GM18520 (cell line): ENCODE measurements around the gene ZDHHC20.

Source experiments
- ATAC-seq: cut with Tn5 transposase; IDR thresholded peaks from one replicate; pipeline ENCODE4 v1.9.1; 2021; ENCODE audit not compliant: unreplicated experiment

The ZDHHC20 gene

GRCh38 chr13:21328836-21329477 lies 130.1 kb downstream of the ZDHHC20 start:
- no peak for ATAC-seq

GRCh38 chr13:21328201-21328600 lies 130.9 kb downstream of the ZDHHC20 start:
- no peak for ATAC-seq

- ATAC-seq = no peak
Measured at GRCh38 chr13:21326155-21327031, 132.7 kb downstream of the ZDHHC20 start.

DNA sequence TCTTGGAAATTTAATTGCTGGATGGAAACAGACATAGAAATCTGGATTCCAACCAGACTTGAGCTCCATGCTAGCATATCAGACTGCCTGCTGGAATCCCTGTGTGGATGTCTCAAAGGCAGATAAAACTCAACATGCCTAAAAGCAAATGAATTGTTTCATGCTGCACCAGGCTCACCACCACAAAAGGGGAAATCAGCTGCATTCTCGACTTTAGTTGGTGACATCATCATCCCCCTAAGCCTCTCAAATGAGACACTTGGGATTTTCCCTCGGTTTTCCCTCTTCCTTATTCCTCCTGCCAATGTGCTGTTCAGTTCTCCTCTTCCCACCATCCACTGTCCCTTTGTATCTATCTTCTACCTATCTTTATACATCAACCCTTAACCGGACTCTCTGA lies 134.3 kb downstream of the ZDHHC20 start:
- ATAC-seq = no peak

DNA sequence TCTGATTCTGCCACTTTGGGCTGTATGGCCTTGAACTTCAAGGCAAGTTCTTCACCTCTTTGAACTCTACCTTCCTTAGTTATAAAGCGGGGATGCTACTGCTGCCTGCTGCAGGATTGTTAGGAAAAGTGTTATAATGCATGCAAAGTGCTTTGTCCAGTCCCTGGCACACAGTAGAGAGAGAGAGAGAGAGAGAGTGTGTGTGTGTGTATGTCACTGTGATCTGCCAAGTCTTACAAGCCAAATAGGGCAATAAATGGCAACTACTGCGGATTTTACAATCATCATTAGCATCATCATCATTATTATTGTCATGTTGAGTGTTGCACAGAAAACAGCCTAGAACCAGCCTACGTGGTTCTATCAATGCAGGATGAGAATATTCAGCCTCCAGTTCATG lies 136.1 kb downstream of the ZDHHC20 start:
- no peak for ATAC-seq
